WTC11 (cell line): Measurements from ENCODE around the gene LCE2A. TPM values are rescaled to one million over a fixed set of nuclear protein-coding genes. Genes with fewer than 3 reads are reported as not detected.

Experiments used
- ATAC-seq: fragments of 200-7000 bp; cut with Tn5 transposase; 2 replicates; pipeline ENCODE4 v1.10.0; 2021; ENCODE audit warnings: mild to moderate bottlenecking, moderate library complexity
- CTCF ChIA-PET: fragments of 300-600 bp; sonication (Branson Sonifier 250); formaldehyde crosslinking; loops from one replicate; lab custom pipeline; 2021; ENCODE audit warnings: antibody characterized with exemption; lab: Charles Lee
- POLR2A ChIA-PET: fragments of 350-600 bp; sonication (Branson Sonifier 250); formaldehyde crosslinking; loops from one replicate; lab custom pipeline; 2021; ENCODE audit warnings: antibody characterized with exemption; lab: Charles Lee
- DNase-seq: peaks from one replicate; pipeline ENCODE4 v3.0.0; 2021; ENCODE audit warnings: low spot score
- H3K27ac Mint-ChIP-seq: 2 replicates; pipeline ENCODE4 v1.8.0; 2021; ENCODE audit warnings: mixed read lengths
- H3K27me3 Mint-ChIP-seq: 2 replicates; pipeline ENCODE4 v1.8.0; 2021; ENCODE audit warnings: low read depth, mild to moderate bottlenecking, moderate library complexity, mixed read lengths
- H3K36me3 Mint-ChIP-seq: 2 replicates; pipeline ENCODE4 v1.8.0; 2021; ENCODE audit warnings: mixed read lengths
- H3K4me1 Mint-ChIP-seq: 2 replicates; pipeline ENCODE4 v1.8.0; 2022; ENCODE audit warnings: mixed read lengths
- H3K4me3 Mint-ChIP-seq: 2 replicates; pipeline ENCODE4 v1.8.0; 2021; ENCODE audit warnings: mild to moderate bottlenecking, moderate library complexity, mixed read lengths
- H3K9me3 Mint-ChIP-seq: 2 replicates; pipeline ENCODE4 v1.8.0; 2021; ENCODE audit warnings: mixed read lengths
- ATF2 ChIP-seq: sonication (generic); formaldehyde crosslinking; IDR thresholded peaks from 2 replicates; pipeline ENCODE4 v1.8.1; 2022; ENCODE audit warnings: low read depth, missing genetic modification reagents, borderline replicate concordance
- CDX4 ChIP-seq: fragments of 250-450 bp; sonication (Bioruptor Pico); IDR thresholded peaks from 2 replicates; pipeline ENCODE4 v1.9.0; 2021; ENCODE audit warnings: moderate library complexity, mild to moderate bottlenecking, inconsistent platforms, borderline replicate concordance
- EMX1 ChIP-seq: fragments of 250-450 bp; sonication (Bioruptor Pico); IDR thresholded peaks from 2 replicates; pipeline ENCODE4 v1.8.0; 2021; ENCODE audit warnings: mild to moderate bottlenecking
- ERG ChIP-seq: fragments of 250-450 bp; sonication (Bioruptor Pico); IDR thresholded peaks from 2 replicates; pipeline ENCODE4 v1.8.0; 2021; ENCODE audit warnings: mild to moderate bottlenecking
- FOXJ3 ChIP-seq: sonication (generic); formaldehyde crosslinking; IDR thresholded peaks from 2 replicates; pipeline ENCODE4 v1.9.0; 2021; ENCODE audit warnings: missing genetic modification reagents, mild to moderate bottlenecking, borderline replicate concordance
- GABPB1 ChIP-seq: sonication (generic); formaldehyde crosslinking; IDR thresholded peaks from 2 replicates; pipeline ENCODE4 v1.8.1; 2023; ENCODE audit warnings: mild to moderate bottlenecking, missing genetic modification reagents
- GRHL2 ChIP-seq: fragments of 250-450 bp; sonication (Bioruptor Pico); IDR thresholded peaks from 2 replicates; pipeline ENCODE4 v1.8.0; 2022; ENCODE audit warnings: mild to moderate bottlenecking, moderate library complexity; ENCODE audit not compliant: insufficient replicate concordance, severe bottlenecking
- HMGA2 ChIP-seq: fragments of 250-450 bp; sonication (Bioruptor Pico); IDR thresholded peaks from 2 replicates; pipeline ENCODE4 v1.4.0; 2021; ENCODE audit warnings: mild to moderate bottlenecking, moderate library complexity
- JAZF1 ChIP-seq: fragments of 250-450 bp; sonication (Bioruptor Pico); IDR thresholded peaks from 2 replicates; pipeline ENCODE4 v1.9.0; 2021; ENCODE audit warnings: moderate library complexity, mild to moderate bottlenecking, inconsistent platforms
- JUN ChIP-seq: sonication (generic); formaldehyde crosslinking; IDR thresholded peaks from 2 replicates; pipeline ENCODE4 v1.8.0; 2023; ENCODE audit warnings: mild to moderate bottlenecking, missing genetic modification reagents
- MXD4 ChIP-seq: fragments of 250-450 bp; sonication (Bioruptor Pico); IDR thresholded peaks from 2 replicates; pipeline ENCODE4 v1.8.0; 2021; ENCODE audit warnings: mild to moderate bottlenecking, moderate library complexity, borderline replicate concordance
- NFATC4 ChIP-seq: fragments of 250-450 bp; sonication (Bioruptor Pico); IDR thresholded peaks from 2 replicates; pipeline ENCODE4 v1.9.0; 2021; ENCODE audit warnings: mild to moderate bottlenecking
- NR3C1 ChIP-seq: sonication (generic); formaldehyde crosslinking; conservative IDR thresholded peaks from 2 replicates; pipeline ENCODE4 v1.8.1; 2023; ENCODE audit warnings: low read depth, mild to moderate bottlenecking, missing genetic modification reagents
- OVOL2 ChIP-seq: fragments of 250-450 bp; sonication (Bioruptor Pico); IDR thresholded peaks from 2 replicates; pipeline ENCODE4 v1.9.0; 2021; ENCODE audit warnings: mild to moderate bottlenecking, borderline replicate concordance
- PREB ChIP-seq: sonication (generic); formaldehyde crosslinking; IDR thresholded peaks from 2 replicates; pipeline ENCODE4 v1.8.1; 2022; ENCODE audit warnings: mild to moderate bottlenecking, missing genetic modification reagents, moderate library complexity, borderline replicate concordance
- SOX15 ChIP-seq: fragments of 250-450 bp; sonication (Bioruptor Pico); IDR thresholded peaks from 2 replicates; pipeline ENCODE4 v1.9.0; 2021; ENCODE audit warnings: mild to moderate bottlenecking
- TCF7 ChIP-seq: sonication (generic); formaldehyde crosslinking; IDR thresholded peaks from 2 replicates; pipeline ENCODE4 v1.8.0; 2022; ENCODE audit warnings: mild to moderate bottlenecking, low read depth, missing genetic modification reagents, moderate library complexity
- TEAD1 ChIP-seq: sonication (generic); formaldehyde crosslinking; IDR thresholded peaks from 2 replicates; pipeline ENCODE4 v1.8.0; 2022; ENCODE audit warnings: mild to moderate bottlenecking, missing genetic modification reagents
- ZMAT4 ChIP-seq: fragments of 250-450 bp; sonication (Bioruptor Pico); IDR thresholded peaks from 2 replicates; pipeline ENCODE4 v1.9.0; 2021; ENCODE audit warnings: mild to moderate bottlenecking
- ZNF219 ChIP-seq: sonication (generic); formaldehyde crosslinking; IDR thresholded peaks from 2 replicates; pipeline ENCODE4 v1.8.0; 2023; ENCODE audit warnings: missing genetic modification reagents, mild to moderate bottlenecking, borderline replicate concordance
- ZNF263 ChIP-seq: sonication (generic); formaldehyde crosslinking; IDR thresholded peaks from 2 replicates; pipeline ENCODE4 v1.8.1; 2022; ENCODE audit warnings: low read depth, mild to moderate bottlenecking, moderate library complexity, missing genetic modification reagents
- ZNF317 ChIP-seq: sonication (generic); formaldehyde crosslinking; IDR thresholded peaks from 2 replicates; pipeline ENCODE4 v1.8.1; 2023; ENCODE audit warnings: low read depth, mild to moderate bottlenecking, moderate library complexity, missing genetic modification reagents, borderline replicate concordance
- total RNA-seq: library from RNA; stranded (reverse); gene quantifications from 3 replicates; pipeline ENCODE4 v1.2.3, GENCODE V29; 2021

Gene LCE2A
- total RNA-seq, 1 experiment from 2014 or later = not detected

- Mint-ChIP-seq H3K4me3 (no peak overlapping the region), H3K36me3 (peaks cover 79% of the 10 kb centered on the region), H3K27ac (no peak overlapping the region), H3K27me3 (peaks cover 2% of the 10 kb centered on the region), H3K4me1 (no peaks in the 10 kb centered on the region), H3K9me3 (peaks cover 92% of the 10 kb centered on the region)
- TF ChIP-seq ATF2 (no peak), ZNF263 (CRISPR knock-in tag) (no peak), JAZF1 (CRISPR knock-in tag) (no peak), GRHL2 (CRISPR knock-in tag) (no peak), HMGA2 (CRISPR knock-in tag) (no peak), ZNF317 (CRISPR knock-in tag) (no peak), ERG (CRISPR knock-in tag) (no peak), MXD4 (CRISPR knock-in tag) (no peak)
- CTCF ChIA-PET = no interaction called here
- ATAC-seq (no peak), DNase-seq (no peak)
- POLR2A ChIA-PET = no interaction called here
These were observed 18.7 kb upstream of the LCE2A start for GRCh38 chr1:152679459-152679858.

- ATAC-seq (no peak), DNase-seq (no peak)
- TF ChIP-seq PREB (CRISPR knock-in tag) (no peak), ERG (CRISPR knock-in tag) (no peak), CDX4 (CRISPR knock-in tag) (no peak), OVOL2 (CRISPR knock-in tag) (no peak), TCF7 (no peak), EMX1 (no peak), SOX15 (CRISPR knock-in tag) (no peak), NFATC4 (CRISPR knock-in tag) (no peak), FOXJ3 (CRISPR knock-in tag) (no peak), NR3C1 (no peak), GABPB1 (CRISPR knock-in tag) (no peak), ZMAT4 (no peak), JUN (CRISPR knock-in tag) (no peak), HMGA2 (CRISPR knock-in tag) (no peak), TEAD1 (CRISPR knock-in tag) (no peak), ZNF219 (CRISPR knock-in tag) (no peak)
- no peaks in the 10 kb centered on the region for H3K4me1 Mint-ChIP-seq
- no peaks in the 10 kb centered on the region; the same call in 1 of the 2 replicates for H3K27me3 Mint-ChIP-seq
- H3K36me3 Mint-ChIP-seq = peaks cover 76% of the 10 kb centered on the region
- POLR2A ChIA-PET = no interaction called here
- peaks cover 92% of the 10 kb centered on the region for H3K9me3 Mint-ChIP-seq
- CTCF ChIA-PET = no interaction called here
- H3K27ac Mint-ChIP-seq = no peak overlapping the region
- H3K4me3 Mint-ChIP-seq = no peak overlapping the region
These were observed 16.5 kb upstream of the LCE2A start for GRCh38 chr1:152681616-152682015.
